ENCODE results near the gene NRXN3. TPM values are rescaled to one million over a fixed set of nuclear protein-coding genes. Genes with fewer than 3 reads are reported as not detected.

NRXN3 gene
- total RNA-seq, 2 experiments from 2014 or later: not detected

- BruUV-seq (replicated peaks): no TSS peak
- no peak overlapping the region for H3K4me2 ChIP-seq (ENCODE audit: low read length)
- H3K27ac ChIP-seq (ENCODE audit: low read depth, low read length, poor library complexity, severe bottlenecking): no peak overlapping the region
- H3K79me2 ChIP-seq (ENCODE audit: insufficient read depth, low read depth, low read length): no peaks in the 10 kb centered on the region
- no peak for DNase-seq (ENCODE audit: low spot score)
- no peaks in the 10 kb centered on the region for H4K20me1 ChIP-seq (ENCODE audit: insufficient read depth, low read length)
- CTCF ChIA-PET (ENCODE audit: unreplicated experiment): no interaction called here
- no peaks in the 10 kb centered on the region for H3K9me3 ChIP-seq (ENCODE audit: low read length)
- H3K4me1 ChIP-seq (ENCODE audit: insufficient read depth, low read length, poor library complexity, severe bottlenecking): no peaks in the 10 kb centered on the region
- POLR2A ChIA-PET: no interaction called here
- TF ChIP-seq CTCF (conservative IDR thresholded peaks at IDR 0.05; ENCODE audit: low read length) (no peak), EZH2phosphoT487 (IDR thresholded peaks at IDR 0.05; ENCODE audit: borderline replicate concordance, low read depth, low read length) (no peak)
- no peak overlapping the region for H3K4me3 ChIP-seq (ENCODE audit: low read depth, low read length, poor library complexity, severe bottlenecking)
- intact Hi-C loops (cut with micrococcal nuclease; ENCODE audit: unreplicated experiment): no loop called here
- no peaks in the 10 kb centered on the region for H3K9me2 ChIP-seq (ENCODE audit: insufficient read depth, low read length)
- no peak overlapping the region for H2AFZ ChIP-seq (ENCODE audit: low read length)
- H3K36me3 ChIP-seq (ENCODE audit: insufficient read depth, low read length): no peaks in the 10 kb centered on the region
These were observed 1564.9 kb downstream of the NRXN3 start for GRCh38 chr14:79735121-79735520.

- no peaks in the 10 kb centered on the region for H3K9me2 ChIP-seq (ENCODE audit: insufficient read depth, low read length)
- no peaks in the 10 kb centered on the region for H3K36me3 ChIP-seq (ENCODE audit: insufficient read depth, low read length)
- H3K27ac ChIP-seq (ENCODE audit: low read depth, low read length, poor library complexity, severe bottlenecking): no peak overlapping the region
- POLR2A ChIA-PET: no interaction called here
- no peaks in the 10 kb centered on the region for H4K20me1 ChIP-seq (ENCODE audit: insufficient read depth, low read length)
- CTCF ChIA-PET (ENCODE audit: unreplicated experiment): no interaction called here
- H3K4me1 ChIP-seq (ENCODE audit: insufficient read depth, low read length, poor library complexity, severe bottlenecking): no peaks in the 10 kb centered on the region
- no peak overlapping the region for H3K4me2 ChIP-seq (ENCODE audit: low read length)
- DNase-seq (ENCODE audit: low spot score): no peak
- no peak for TF ChIP-seq CTCF (conservative IDR thresholded peaks at IDR 0.05; ENCODE audit: low read length)
- no peak for TF ChIP-seq EZH2phosphoT487 (IDR thresholded peaks at IDR 0.05; ENCODE audit: borderline replicate concordance, low read depth, low read length)
- H2AFZ ChIP-seq (ENCODE audit: low read length): no peak overlapping the region
- H3K79me2 ChIP-seq (ENCODE audit: insufficient read depth, low read depth, low read length): no peaks in the 10 kb centered on the region
- no peaks in the 10 kb centered on the region for H3K9me3 ChIP-seq (ENCODE audit: low read length)
- intact Hi-C loops (cut with micrococcal nuclease; ENCODE audit: unreplicated experiment): no loop called here
- H3K4me3 ChIP-seq (ENCODE audit: low read depth, low read length, poor library complexity, severe bottlenecking): no peak overlapping the region
- no TSS peak for BruUV-seq (replicated peaks)
These were observed 1570.0 kb downstream of the NRXN3 start for GRCh38 chr14:79740066-79740601.

GRCh38 chr14:79742142-79742541 is 1572.0 kb downstream of the NRXN3 start:
- Histone ChIP-seq H3K9me2 (ENCODE audit: insufficient read depth, low read length) (no peaks in the 10 kb centered on the region), H4K20me1 (ENCODE audit: insufficient read depth, low read length) (no peaks in the 10 kb centered on the region), H3K79me2 (ENCODE audit: insufficient read depth, low read depth, low read length) (no peaks in the 10 kb centered on the region), H3K4me1 (ENCODE audit: insufficient read depth, low read length, poor library complexity, severe bottlenecking) (no peaks in the 10 kb centered on the region), H3K4me3 (ENCODE audit: low read depth, low read length, poor library complexity, severe bottlenecking) (no peak overlapping the region), H2AFZ (ENCODE audit: low read length) (no peak overlapping the region), H3K27ac (ENCODE audit: low read depth, low read length, poor library complexity, severe bottlenecking) (no peak overlapping the region), H3K4me2 (ENCODE audit: low read length) (no peak overlapping the region), H3K36me3 (ENCODE audit: insufficient read depth, low read length) (no peaks in the 10 kb centered on the region), H3K9me3 (ENCODE audit: low read length) (no peaks in the 10 kb centered on the region)
- TF ChIP-seq EZH2phosphoT487 (IDR thresholded peaks at IDR 0.05; ENCODE audit: borderline replicate concordance, low read depth, low read length) (no peak), CTCF (conservative IDR thresholded peaks at IDR 0.05; ENCODE audit: low read length) (no peak)
- BruUV-seq (replicated peaks): no TSS peak
- DNase-seq (ENCODE audit: low spot score): no peak
- intact Hi-C loops (cut with micrococcal nuclease; ENCODE audit: unreplicated experiment): no loop called here
- ChIA-PET POLR2A (no interaction called here), CTCF (ENCODE audit: unreplicated experiment) (no interaction called here)
